GM18508 (cell line): ENCODE results near the gene POU2F2.

Experiments
- ATAC-seq: cut with Tn5 transposase; IDR thresholded peaks from one replicate; pipeline ENCODE4 v1.9.1; 2021; ENCODE audit warnings: moderate number of reproducible peaks; ENCODE audit not compliant: insufficient read depth, unreplicated experiment

POU2F2 gene

DNA sequence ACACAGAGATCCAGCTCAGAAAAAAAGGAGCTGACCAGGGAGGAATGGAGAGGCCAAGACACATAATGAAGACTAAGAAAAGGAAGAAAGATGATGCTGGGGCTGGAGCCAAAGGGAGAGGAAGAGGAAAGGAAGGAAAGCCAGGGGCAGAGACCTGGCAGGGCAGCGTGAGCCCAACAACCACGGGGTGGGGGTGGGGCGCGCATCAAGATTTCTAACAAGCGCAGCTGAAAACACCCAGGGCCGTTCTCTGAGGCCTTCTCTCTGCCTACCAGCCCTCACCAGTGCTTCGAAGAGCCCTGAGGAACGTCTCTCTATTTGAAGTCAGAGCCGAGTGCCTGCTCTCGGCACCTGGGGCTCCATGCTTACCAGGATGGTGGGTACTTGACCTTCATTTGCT lies 23.6 kb upstream of the POU2F2 start:
- no peak for ATAC-seq

DNA sequence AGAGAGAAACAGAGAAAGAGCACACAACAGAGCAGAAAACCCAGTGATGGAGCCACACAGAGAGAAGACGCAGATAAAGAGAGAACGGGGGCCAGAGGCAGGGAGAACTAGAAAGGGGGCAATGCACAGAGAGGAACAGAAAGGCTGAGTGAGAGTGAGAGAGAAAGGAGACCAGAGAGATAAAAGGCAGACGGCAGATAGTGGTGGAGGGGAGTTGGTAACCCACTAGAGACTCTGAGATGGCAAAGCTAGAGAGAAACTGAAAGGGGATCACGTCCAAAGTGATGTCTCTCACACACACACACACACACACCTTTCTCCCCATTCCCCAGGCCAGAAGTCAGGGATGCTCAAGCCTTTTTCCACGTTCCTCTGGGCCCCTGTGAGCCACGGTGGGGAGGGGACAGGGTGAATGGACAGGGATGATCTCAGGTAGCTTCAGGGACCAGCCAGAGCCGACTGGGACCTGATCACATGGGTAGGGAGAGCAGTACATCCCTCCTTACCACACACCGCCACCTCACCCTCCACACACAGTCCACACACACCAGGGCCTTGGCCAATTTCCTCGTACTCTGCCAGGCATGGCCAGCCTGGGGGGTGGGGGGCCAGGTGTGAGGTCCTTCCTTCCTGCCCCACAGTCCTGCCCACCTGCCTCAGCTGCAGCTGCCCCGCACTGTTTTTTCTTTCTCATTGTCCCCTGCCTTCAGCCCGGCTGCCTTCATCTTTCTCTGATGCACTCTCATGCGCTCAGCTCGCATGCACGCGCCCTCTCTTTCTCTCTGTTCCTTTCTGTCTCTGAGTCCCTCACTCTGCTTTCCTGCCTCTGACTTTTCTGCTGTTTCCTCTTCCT lies 22.5 kb upstream of the POU2F2 start:
- ATAC-seq, result no peak

DNA sequence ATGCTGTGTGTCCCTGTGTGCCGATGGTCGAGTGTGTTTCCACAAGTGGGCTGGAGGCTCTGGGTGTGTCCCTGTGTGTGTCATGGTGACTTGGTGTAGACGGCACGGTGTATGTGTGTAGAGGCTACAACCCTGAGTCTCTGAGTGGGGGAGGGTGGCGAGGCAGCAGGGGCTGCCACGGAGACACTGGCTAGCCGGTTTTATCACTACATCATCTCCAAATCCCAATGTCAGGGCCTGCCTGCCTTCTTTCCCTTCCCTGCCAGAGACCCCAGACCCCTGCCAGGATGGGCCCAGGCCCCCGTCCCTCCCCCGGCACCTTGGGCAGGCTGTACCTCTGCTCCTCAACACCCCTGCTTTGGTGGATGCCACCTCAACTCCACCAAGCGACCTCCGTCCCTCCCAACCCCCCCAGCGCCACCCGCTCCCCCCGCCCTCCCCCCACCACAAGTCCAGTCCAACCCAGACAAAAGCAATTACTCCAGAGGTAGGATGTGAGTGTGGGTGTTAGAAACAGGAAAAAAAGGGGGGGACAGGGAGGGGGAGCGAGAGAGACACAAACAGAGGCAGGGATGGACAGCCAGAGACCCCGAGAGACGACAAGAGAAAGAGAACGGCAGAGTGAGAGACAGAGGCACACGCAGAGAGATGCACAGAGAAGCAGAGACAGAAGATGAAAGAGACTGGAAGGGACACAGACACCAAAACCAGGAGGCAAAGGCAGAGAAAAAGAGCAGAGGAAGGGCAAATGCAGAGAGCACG lies 21.6 kb upstream of the POU2F2 start:
- no peak for ATAC-seq

DNA sequence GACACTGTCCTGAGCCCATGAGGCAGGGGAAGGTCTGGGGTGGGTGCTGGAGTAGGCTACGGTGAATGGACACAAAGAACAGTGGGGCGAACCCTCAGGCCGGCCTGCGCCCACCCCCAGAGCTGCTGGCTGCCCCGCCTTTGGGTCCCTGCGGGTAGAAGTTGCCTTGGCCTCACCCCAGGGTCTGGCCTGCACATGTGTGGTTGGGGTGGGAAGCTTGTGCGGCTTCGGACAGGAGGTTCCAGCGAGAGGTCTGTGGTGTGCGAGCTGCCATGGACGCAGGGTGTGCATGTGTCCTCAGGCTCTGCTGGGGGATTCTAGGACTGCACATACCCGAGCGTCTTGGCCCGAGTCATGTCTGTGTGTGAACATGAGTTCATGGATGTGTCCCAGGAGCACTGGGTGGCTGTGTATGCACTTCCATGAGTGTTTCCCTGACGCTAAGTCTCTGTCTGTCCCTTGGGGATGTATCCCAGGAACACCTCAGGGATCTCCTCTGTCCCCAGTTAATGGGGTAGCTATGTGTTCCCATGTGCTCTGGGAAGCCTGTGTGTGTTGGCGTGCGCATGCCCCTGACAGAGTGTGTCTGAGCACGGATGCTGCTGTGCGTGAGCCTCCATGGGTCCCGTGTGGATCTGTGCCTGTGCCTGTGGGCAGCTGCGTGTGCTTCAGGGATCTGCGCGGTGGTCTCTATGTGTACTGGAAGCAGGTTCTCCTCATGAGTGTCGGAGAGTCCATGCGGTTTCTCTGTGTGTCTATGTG lies 20.8 kb upstream of the POU2F2 start:
- ATAC-seq, result no peak

DNA sequence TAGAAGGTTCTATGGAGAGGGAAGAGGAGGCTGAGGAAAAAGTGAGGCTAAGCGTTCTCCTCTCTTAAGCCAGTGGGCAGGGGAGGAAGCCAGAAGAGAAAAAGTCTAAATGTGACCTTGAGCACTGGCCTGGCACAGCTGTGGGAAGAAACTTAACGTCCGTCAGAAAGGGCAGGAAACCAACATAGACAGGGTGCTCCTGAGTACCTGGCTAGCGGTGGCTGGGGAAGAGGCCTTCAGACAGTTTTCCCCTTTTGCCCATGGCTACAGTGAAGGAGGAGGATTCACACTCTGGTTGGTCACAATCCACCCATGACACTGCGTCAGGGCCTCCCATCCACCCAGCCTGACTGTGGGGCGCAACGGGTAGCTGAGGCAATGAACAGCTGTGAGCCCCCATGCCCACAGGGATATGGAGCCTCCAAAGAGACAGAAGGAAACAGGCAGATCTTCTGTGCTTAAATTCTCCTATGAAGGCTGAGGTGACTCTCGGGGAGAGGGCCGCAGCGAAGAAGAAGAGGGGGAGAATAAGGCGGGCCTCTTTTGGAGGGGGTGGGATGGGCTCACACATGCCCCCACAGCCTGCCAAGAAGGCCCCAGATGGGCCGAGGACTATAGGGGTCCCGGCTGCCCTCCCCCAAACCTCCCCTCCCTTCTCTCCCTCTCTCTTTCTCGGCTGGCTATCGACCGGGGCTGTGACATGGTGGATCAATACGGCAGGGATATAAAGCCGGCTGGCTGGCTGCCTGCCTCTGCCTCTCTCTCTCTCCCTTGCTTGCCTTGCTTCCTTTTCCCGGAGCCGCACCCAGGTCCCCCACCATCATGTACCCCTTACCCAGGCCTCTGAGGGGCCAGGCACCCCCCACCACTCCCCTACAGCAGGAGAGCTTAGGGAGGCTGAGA lies 19.8 kb upstream of the POU2F2 start:
- no peak for ATAC-seq

DNA sequence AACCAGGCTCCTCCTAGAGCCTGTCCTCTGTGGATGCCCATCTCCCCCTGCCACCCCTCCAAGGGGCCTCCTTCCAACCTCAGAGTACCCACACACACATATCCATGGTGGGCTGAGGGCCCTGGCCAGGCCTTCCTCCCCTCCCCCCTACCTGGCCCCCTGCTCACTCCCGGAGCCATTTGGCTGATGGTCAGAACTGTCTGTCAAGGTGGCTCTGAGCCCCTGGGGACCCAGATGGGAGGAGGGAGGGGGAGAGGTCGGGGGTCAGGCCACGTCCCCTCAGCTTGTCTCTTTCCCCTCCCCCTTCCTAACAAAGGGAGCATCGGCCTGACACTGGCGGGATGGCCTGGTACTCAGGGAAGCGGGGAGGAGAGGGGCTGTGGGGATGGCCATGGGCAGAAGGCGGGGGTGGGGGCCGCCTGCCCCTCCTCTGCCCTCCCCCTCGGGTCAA lies 18.7 kb upstream of the POU2F2 start:
- no peak for ATAC-seq

DNA sequence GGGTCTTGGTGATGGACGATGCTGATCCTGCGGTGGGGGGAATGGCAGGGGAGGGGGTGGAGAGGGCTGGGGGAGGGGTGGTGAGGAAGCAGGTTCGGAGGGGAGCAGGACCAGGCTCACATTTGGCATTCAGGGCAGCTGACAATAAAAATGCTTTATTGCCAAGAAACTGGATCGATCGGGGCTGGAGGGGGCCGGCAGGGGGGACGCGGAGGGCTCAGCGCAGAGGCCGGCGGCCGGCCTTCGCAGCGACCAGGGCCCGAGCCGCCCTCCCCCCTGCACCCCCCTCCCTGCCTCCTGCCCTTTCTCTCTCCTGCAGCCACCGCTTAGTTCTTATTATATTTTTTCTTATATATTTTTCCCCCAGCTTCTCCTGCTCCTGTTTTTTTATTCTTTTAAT lies 18.1 kb upstream of the POU2F2 start:
- no peak for ATAC-seq

DNA sequence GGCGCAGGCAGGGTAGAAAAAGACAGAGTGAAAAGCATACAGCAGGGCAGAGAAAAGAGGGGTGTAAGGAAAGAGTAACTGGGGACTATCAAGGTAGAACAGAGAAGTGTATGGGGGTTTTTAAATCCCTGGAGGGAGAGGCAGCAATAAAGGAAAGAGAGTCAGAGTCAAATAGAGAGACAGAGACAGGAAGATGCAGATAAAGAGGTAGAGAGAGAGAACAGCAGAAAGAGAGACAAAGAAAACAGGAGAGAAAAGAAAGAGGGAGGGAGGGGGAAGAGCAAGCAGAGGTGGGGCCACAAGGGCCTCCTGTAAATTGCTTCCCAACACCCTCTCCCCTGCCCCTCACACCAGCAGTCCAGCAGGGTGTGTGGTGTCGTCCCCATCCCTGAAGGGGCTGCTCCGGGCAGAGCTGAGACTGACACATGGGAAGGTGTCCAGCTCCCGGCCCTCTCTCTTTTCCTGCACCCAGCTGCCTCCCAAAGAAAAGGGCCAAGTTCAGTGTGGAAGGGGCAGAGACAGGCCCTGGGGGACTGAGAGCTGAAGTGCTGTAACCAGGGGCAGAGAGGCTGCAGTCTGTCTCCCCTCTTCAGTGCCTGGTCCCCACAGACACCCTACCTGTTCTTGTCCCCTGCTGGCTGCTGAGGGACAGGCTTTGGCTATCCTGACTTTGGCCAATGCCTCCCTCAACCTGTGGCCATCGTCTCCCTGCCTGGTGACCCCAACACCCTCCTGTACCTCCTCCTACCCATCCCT lies 17.4 kb upstream of the POU2F2 start:
- no peak for ATAC-seq

DNA sequence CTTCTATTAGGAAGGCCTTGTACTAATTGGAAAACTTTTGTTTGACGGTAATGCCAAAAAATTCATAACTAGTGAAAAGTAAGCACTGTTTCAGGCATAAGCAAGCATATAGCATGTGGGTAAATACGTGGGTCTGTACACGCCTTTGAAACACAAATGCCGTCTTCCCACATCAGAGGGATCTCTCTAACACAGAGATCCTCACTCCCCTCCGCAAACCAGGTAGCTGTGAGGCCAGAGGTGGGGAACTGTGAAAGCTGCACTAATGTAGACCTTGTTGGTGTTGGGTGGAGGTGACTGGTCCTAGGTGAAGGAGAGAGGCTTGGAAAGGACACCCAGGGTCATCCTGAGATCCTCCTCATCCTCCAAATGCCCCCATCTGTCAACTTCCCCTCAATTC lies 16.0 kb upstream of the POU2F2 start:
- ATAC-seq, result no peak

DNA sequence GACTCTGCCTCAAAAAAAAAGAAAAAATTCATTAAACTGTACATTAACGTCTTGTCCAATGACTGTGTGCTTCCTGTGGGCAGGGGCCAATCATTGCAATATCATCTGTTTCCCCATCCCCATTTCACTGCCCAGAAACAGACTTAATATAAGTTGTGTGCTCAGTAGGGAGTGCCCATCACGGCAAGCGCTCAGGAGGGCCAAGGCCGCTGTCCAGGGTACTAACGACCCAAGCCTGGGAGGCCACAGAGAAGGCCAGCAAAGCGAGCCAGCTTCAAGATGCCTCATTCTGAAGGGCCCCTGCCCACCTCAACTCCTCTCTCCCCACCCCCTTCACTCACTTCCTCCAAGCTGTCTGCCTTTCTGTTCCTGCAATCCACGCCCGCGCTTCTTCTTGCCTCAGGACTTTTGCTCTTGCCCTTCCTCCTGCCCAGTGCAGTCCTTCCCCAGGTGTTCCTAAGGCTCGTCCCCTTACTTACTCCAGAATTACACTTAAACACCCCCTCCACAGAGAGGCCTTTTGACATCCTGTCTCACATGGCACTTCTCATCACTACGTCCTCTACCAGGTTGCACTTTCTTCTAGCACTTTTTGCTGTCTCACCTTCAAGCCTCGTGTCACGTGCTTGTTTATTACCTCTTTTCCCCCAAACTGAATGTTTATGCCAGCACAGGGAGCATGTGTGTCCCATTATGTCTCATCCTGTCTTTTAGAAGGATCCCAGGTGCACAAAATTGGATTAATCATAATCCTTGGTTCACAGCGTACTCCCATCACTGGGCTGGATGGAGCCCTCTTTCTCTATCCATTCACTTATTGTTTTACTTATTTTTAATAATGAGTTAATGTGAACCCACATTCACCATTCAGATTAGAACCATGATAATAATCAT lies 11.3 kb upstream of the POU2F2 start:
- no peak for ATAC-seq

DNA sequence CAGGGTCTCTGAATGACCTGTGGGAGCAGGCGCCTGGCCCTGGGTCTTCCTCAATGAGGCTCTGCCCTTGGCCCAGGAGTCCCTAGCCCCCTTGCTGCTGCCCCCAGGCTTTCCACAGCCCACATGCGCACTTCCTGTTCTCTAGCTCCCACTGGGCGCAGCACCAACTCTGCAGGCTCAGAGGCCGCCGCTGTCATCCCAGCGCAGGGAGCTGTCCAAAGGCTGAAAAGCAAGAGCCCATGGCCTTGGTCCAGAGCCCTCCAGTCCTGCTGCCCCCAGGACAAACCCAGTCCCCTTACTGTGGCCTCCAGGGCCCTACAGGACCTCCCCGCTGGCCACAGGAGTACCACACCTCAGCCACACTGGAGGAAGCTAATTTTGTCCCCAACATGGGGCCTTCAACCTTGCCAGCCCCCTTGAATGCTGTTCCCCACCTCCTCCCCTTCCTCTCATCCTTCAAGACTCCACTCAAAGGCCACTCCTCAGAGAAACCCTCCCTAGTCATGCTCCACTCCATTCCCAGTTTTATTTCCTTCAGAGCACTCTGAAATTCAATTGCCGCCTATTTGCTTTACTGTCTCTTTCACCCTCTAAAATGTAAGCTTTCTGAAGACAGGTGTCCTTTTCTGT lies 8.0 kb upstream of the POU2F2 start:
- ATAC-seq, result no peak

DNA sequence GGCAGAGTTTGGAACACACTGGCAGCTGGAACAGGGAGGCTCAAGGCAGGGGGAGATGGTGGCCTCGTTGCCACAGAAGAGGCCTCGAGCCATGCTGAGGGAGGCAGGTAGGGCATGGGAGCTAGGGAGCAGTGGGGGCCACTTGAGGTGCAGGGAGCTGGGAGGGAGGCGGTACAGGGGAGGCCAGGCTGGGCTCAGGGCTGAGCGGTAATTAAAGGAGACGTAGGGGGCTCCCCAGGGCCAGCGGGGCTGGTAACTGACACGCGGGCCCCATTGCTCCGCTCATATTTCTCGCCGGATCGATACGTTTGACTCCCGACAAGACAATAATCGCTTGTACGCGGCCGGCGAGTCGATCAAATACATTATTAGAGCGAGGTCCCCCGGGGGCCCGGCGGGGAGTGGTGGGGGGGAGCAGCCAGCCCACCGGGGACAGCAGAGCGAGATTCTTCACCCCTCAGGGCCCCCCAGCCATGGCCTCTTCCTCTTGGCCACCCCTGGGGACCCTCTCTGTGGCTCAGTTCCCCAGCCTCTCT lies 2.4 kb upstream of the POU2F2 start:
- ATAC-seq, result no peak

DNA sequence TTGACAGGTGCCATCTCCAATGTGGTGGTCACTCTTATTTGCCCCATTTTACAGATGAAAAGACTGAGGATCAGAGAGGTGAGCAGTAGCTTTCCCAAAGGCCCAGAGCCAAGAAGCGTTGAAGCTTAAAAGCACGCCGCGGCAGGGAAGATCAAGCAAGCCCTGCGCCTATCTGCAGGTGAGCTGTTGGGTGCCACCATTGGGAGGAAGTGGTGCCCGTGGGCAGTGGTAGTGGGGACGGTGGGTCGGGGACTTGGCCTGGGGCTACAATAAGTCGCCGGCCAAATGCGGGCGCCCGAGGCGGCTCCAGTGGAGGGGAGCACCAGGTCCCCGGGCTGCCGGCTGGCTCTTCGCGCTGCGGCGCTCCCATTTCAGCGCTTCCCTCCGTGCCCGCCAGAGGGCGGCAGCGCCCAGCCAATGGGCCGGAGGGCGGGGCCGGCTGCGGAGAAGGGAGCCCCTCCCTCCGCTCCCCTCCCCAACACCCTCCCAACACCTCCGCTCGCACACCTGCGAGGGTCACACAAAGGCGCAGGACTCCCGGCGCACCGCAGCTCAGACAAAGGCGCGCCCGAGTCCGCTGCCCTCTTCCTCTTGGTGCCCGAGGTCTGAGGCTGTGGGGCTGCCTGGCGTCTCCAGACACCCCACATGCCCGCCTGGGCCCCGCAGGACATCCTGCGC lies 744 bp upstream of the POU2F2 start:
- no peak for ATAC-seq

DNA sequence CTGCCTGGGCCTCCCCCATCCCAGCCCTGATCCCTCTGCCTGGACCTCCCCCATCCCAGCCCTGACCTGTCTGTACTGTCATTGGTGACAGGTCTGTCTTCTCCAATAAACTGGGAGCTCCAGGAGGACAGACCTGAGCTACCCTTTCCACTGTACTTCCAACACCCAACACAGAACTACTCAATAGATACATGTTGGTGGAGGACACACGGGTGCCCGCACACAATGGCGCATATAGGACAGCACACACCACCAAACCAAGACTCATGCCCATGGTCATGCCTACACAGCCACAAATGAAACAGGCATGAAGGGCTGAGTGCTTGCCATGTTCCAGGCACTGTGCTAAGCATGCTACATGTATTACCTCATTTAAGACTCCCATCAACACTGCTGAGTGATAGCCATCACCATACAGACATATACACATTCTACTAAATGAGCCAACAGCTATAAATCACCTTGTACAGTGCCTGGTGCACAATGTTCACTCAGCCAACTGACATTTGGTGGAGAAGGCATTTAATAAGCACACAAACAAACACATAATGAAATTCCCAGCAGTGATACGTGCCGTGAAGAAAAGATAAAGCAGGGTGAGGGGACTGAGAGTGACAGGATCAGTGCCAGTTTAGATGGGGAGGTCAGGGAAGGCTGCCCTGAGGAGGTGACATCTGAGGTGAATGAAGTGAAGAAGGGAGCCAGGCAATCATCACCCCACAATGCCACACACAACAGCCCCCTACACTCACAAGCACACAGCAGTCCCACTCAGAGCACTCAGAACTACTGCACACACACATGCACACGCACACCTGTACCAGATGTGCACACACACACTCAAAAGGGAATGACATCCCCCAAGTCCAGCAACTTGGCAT lies 857 bp downstream of the POU2F2 start:
- no peak for ATAC-seq

DNA sequence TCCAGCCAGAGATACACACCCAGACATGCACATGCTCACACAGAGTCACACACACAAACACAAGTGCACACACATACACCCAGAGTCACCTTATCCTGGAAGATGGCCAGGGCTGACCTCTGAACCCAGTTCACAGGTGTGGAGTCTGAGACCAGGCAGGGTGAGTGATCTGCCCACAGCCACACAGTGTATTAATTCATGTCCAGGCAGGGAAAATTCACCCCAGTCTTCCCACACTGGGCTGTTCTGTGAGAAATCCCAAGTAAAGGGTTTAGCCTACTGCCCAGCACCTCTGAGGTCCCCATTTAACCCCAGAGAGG lies 2.0 kb downstream of the POU2F2 start:
- no peak for ATAC-seq
